Measurements from ENCODE around the gene HNF1A. TPM values are rescaled to one million over a fixed set of nuclear protein-coding genes. Genes with fewer than 3 reads are reported as not detected.

Gene HNF1A
- total and polyA plus RNA-seq, 9 of the 15 experiments (the other 6 are each of a cell fraction or from before 2014, with no cell fraction given): not detected

GRCh38 chr12:120950807-120951206 is 27.5 kb upstream of the HNF1A start (continued):
- TF ChIP-seq ZNF407 (IDR thresholded peaks at IDR 0.05; ENCODE audit: low read depth) (0 out of 2 replicates have a peak, but pooled peaks have one; percentile 42), HDAC8 (tag; IDR thresholded peaks at IDR 0.05) (no peak), BCOR (IDR thresholded peaks at IDR 0.05) (peak; percentile 33; the same call in 1 of the 2 replicates), KLF1 (tag; IDR thresholded peaks at IDR 0.05) (no peak), ZNF143 (CRISPR knock-in tag; IDR thresholded peaks at IDR 0.05) (no peak), TAL1 (IDR thresholded peaks at IDR 0.05) (no peak), ZEB2 (IDR thresholded peaks at IDR 0.05) (no peak), SP2 (IDR thresholded peaks at IDR 0.05; ENCODE audit: extremely low read depth, low read depth, low read length, poor library complexity, severe bottlenecking) (no peak), HNRNPL (IDR thresholded peaks at IDR 0.05; ENCODE audit: low read depth, low read length) (no peak), TAF7 (tag; IDR thresholded peaks at IDR 0.05) (no peak), TRIM28 (IDR thresholded peaks at IDR 0.05) (peak; percentile 44; the same call in 1 of the 2 replicates), TRIM25 (IDR thresholded peaks at IDR 0.05; ENCODE audit: borderline replicate concordance) (no peak), THAP12 (CRISPR knock-in tag; IDR thresholded peaks at IDR 0.05) (no peak), HNRNPK (IDR thresholded peaks at IDR 0.05; ENCODE audit: low read depth, low read length, poor library complexity, severe bottlenecking) (no peak), SMARCC2 (IDR thresholded peaks at IDR 0.05; ENCODE audit: low read depth) (no peak), ZNF589 (CRISPR knock-in tag; IDR thresholded peaks at IDR 0.05; ENCODE audit: low read depth) (no peak), SREBF2 (CRISPR knock-in tag; IDR thresholded peaks at IDR 0.05) (no peak), ZNF316 (IDR thresholded peaks at IDR 0.05) (peak; percentile 18; the same call in 1 of the 2 replicates), NFATC3 (IDR thresholded peaks at IDR 0.05) (no peak), GABPB1 (CRISPR knock-in tag; IDR thresholded peaks at IDR 0.05) (no peak)

Data from K562 (cell line).